C1 segment of cervical spinal cord (tissue), 14 donors: ENCODE results near the gene ARNT2.

Experiments used
- DNase-seq, 14 donors: peaks; one replicate each; lab custom pipeline; 2025; lab: John Stamatoyannopoulos, UW

ARNT2 gene

GRCh38 chr15:80572337-80572736 is 168.2 kb downstream of the ARNT2 start:
- DNase-seq, result no peak

- DNase-seq, result no peak
Observed at GRCh38 chr15:80573606-80574005, 169.4 kb downstream of the ARNT2 start.

- no peak for DNase-seq
Observed at GRCh38 chr15:80574590-80574989, 170.4 kb downstream of the ARNT2 start.

- DNase-seq, result no peak
Observed at GRCh38 chr15:80576519-80577090, 172.4 kb downstream of the ARNT2 start.

GRCh38 chr15:80577552-80578205 is 173.5 kb downstream of the ARNT2 start:
- no peak for DNase-seq

GRCh38 chr15:80578206-80578595 is 174.0 kb downstream of the ARNT2 start:
- DNase-seq, result no peak

- no peak for DNase-seq
Observed at GRCh38 chr15:80578871-80579270, 174.7 kb downstream of the ARNT2 start.

- no peak for DNase-seq
Observed at GRCh38 chr15:80579611-80580010, 175.4 kb downstream of the ARNT2 start.

- no peak for DNase-seq
Observed at GRCh38 chr15:80580106-80580505, 175.9 kb downstream of the ARNT2 start.

GRCh38 chr15:80580536-80581260 is 176.5 kb downstream of the ARNT2 start:
- DNase-seq, result no peak

- no peak for DNase-seq
Observed at GRCh38 chr15:80581976-80582375, 177.8 kb downstream of the ARNT2 start.

- no peak for DNase-seq
Observed at GRCh38 chr15:80582816-80583423, 178.7 kb downstream of the ARNT2 start.

GRCh38 chr15:80584561-80584964 is 180.4 kb downstream of the ARNT2 start:
- no peak for DNase-seq

- no peak for DNase-seq
Observed at GRCh38 chr15:80584973-80585525, 180.9 kb downstream of the ARNT2 start.

- DNase-seq, result no peak
Observed at GRCh38 chr15:80585544-80586018, 181.4 kb downstream of the ARNT2 start.

GRCh38 chr15:80586161-80586560 is 182.0 kb downstream of the ARNT2 start:
- no peak for DNase-seq

- DNase-seq, result no peak
Observed at GRCh38 chr15:80587007-80587406, 182.8 kb downstream of the ARNT2 start.

GRCh38 chr15:80587816-80588456 is 183.8 kb downstream of the ARNT2 start:
- DNase-seq, result no peak

- DNase-seq, result no peak
Observed at GRCh38 chr15:80588801-80589200, 184.6 kb downstream of the ARNT2 start.

- DNase-seq, result no peak
Observed at GRCh38 chr15:80590761-80591355, 186.7 kb downstream of the ARNT2 start.

GRCh38 chr15:80591471-80591870 is 187.3 kb downstream of the ARNT2 start:
- DNase-seq, result no peak
